H1 (cell line): ENCODE results near the gene YIF1B. TPM values are rescaled to one million over a fixed set of nuclear protein-coding genes. Genes with fewer than 3 reads are reported as not detected.

Experiments used
- ASH2L ChIP-seq: fragments of 200-600, 300-600 bp; sonication (generic); IDR thresholded peaks from one replicate; pipeline ENCODE4 v1.7.1; 2017; ENCODE audit warnings: low read length
- CHD7 ChIP-seq: fragments of 300-600 bp; sonication (generic); IDR thresholded peaks from 2 replicates; pipeline ENCODE4 v1.7.1; 2012; ENCODE audit warnings: low read length, moderate library complexity, mild to moderate bottlenecking, inconsistent platforms; ENCODE audit not compliant: insufficient replicate concordance
- EGR1 ChIP-seq: IDR thresholded peaks from 2 replicates; pipeline ENCODE4 v1.6.1; 2011; ENCODE audit warnings: low read depth, low read length, borderline replicate concordance
- KDM5A ChIP-seq: fragments of 200-600 bp; IDR thresholded peaks from 2 replicates; pipeline ENCODE4 v1.7.1; 2012; ENCODE audit warnings: mild to moderate bottlenecking, low read length, inconsistent platforms, mixed read lengths
- SAP30 ChIP-seq: fragments of 300-600 bp; sonication (generic); IDR thresholded peaks from 2 replicates; pipeline ENCODE4 v1.7.1; 2012; ENCODE audit warnings: low read length, moderate library complexity, mild to moderate bottlenecking, inconsistent platforms; ENCODE audit not compliant: insufficient read depth, insufficient replicate concordance
- SIX5 ChIP-seq: IDR thresholded peaks from 2 replicates; pipeline ENCODE4 v1.6.1; 2011; ENCODE audit warnings: mild to moderate bottlenecking, low read depth, low read length
- SP1 ChIP-seq: IDR thresholded peaks from 2 replicates; pipeline ENCODE4 v1.6.1; 2011; ENCODE audit warnings: low read depth, low read length
- SRF ChIP-seq: IDR thresholded peaks from 2 replicates; pipeline ENCODE4 v1.6.1; 2011; ENCODE audit warnings: mild to moderate bottlenecking, low read depth, low read length, moderate library complexity
- SUZ12 ChIP-seq: fragments of 200-600 bp; sonication (generic); IDR thresholded peaks from 2 replicates; pipeline ENCODE4 v1.6.1; 2012; ENCODE audit warnings: mild to moderate bottlenecking, inconsistent platforms, low read length, moderate library complexity, mixed read lengths
- polyA plus RNA-seq, 7 experiments: library from polyadenylated mRNA; depleted of rRNA in 3 of 7; stranded (reverse) in 5 of 7; unstranded in 2 of 7; fragments of >200 nt in 5 of 7; fragments of 200-250 nt in 2 of 7; gene quantifications; 1 replicate in 5 of 7; 2 replicates in 1 of 7; 4 replicates in 1 of 7; pipeline versions ENCODE4 v1.2.1 to v1.2.3, GENCODE V29; 2011 to 2013; ENCODE audit warnings: missing spikeins in 2 of 7, mixed read lengths in 2 of 7
- total RNA-seq: library from RNA; stranded (reverse); fragmentation: NEBNext Ultra II Directional; extraction: Animal tissue kit (Norgen Biotek cat#: 25700); gene quantifications from 2 replicates; pipeline ENCODE4 v1.2.1, GENCODE V29; 2021
- TF ChIP-seq, protein P1 (sequence below): IDR thresholded peaks from 2 replicates; pipeline ENCODE4 v1.6.1; 2011; ENCODE audit warnings: low read depth, mild to moderate bottlenecking, low read length; ENCODE audit not compliant: insufficient read depth

Gene YIF1B
- total and polyA plus RNA-seq, 2 of the 8 experiments (the other 6 are each of a cell fraction or from before 2014, with no cell fraction given): 89.6 to 305 TPM

DNA sequence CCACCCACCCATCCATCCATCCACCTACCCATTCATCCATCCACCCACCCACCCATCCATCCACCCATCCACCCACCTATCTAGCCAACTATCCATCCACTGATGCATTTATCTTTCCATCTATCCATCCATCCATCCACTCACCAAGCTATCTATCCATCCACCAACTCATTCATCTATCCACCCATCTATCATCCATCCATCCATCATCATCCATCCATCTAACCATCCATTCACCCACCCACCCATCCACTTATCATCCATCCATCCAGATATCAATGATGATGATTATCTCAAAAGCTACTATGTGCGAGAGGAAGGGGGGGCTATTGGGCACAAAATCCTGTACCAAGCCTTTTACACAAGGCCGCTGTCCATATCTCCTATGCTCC lies 5.5 kb downstream of the YIF1B start (continued):
- no peak for TF ChIP-seq CHD7
- TF ChIP-seq SAP30: no peak
- TF ChIP-seq EGR1: no peak
- no peak for TF ChIP-seq SIX5
- TF ChIP-seq SP1: no peak
- TF ChIP-seq, protein P1, sequence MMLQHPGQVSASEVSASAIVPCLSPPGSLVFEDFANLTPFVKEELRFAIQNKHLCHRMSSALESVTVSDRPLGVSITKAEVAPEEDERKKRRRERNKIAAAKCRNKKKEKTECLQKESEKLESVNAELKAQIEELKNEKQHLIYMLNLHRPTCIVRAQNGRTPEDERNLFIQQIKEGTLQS: no peak
- TF ChIP-seq SUZ12: no peak
- no peak for TF ChIP-seq SRF
- TF ChIP-seq ASH2L: no peak
- TF ChIP-seq KDM5A: no peak
